ENCODE results near the gene NHSL2.
"Not testable (repeated sequence)": the region's sequence is repeated elsewhere in the genome, so short reads cannot be mapped to it uniquely, and the experiment has no call there.

Gene NHSL2

GRCh38 chrX:71941776-71942175 lies 31.1 kb downstream of the NHSL2 start:
- H3K4me1 ChIP-seq (ENCODE audit: insufficient read depth, low read length): peaks cover 64% of the 10 kb centered on the region
- H3K9me3 ChIP-seq (ENCODE audit: control insufficient read depth, insufficient read depth, low read length): no peaks in the 10 kb centered on the region
- no peak overlapping the region for H3K9ac ChIP-seq (ENCODE audit: low read depth, low read length)
- no peaks in the 10 kb centered on the region; the same call in 1 of the 2 replicates for H3K36me3 ChIP-seq (ENCODE audit: insufficient read depth, low read length)

DNA sequence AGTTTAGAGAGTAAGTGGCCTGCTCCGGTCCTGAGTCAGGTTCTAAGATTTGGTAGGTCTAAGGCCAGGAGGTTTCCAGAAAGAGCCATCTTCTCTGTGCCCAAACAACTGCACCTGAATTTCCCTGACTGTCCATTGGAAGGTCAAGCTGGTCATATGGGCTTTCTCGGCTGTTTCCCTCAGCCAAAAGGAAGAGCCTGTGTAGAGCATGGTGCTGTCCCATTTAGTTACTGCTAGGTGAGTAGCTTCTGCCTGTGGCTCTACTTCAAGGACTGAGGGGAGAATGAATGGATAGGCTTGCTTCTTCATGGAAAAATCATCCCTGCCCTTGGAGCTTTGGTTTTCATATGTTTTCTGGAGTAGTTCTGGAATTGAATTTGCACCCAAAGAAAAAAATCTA lies 33.7 kb downstream of the NHSL2 start:
- no peak overlapping the region for H3K9ac ChIP-seq (ENCODE audit: low read depth, low read length)
- H3K4me1 ChIP-seq (ENCODE audit: insufficient read depth, low read length): peaks cover 48% of the 10 kb centered on the region
- H3K36me3 ChIP-seq (ENCODE audit: insufficient read depth, low read length): no peaks in the 10 kb centered on the region

GRCh38 chrX:71945237-71945805 lies 34.7 kb downstream of the NHSL2 start:
- no peaks in the 10 kb centered on the region for H3K36me3 ChIP-seq (ENCODE audit: insufficient read depth, low read length)
- H3K4me1 ChIP-seq (ENCODE audit: insufficient read depth, low read length): peaks cover 55% of the 10 kb centered on the region
- H3K9ac ChIP-seq (ENCODE audit: low read depth, low read length): no peak overlapping the region
- H3K9me3 ChIP-seq (ENCODE audit: control insufficient read depth, insufficient read depth, low read length): no peaks in the 10 kb centered on the region

More for the DNA sequence above, 33.7 kb downstream of the NHSL2 start:
- no peaks in the 10 kb centered on the region for H3K9me3 ChIP-seq (ENCODE audit: control insufficient read depth, insufficient read depth, low read length)

DNA sequence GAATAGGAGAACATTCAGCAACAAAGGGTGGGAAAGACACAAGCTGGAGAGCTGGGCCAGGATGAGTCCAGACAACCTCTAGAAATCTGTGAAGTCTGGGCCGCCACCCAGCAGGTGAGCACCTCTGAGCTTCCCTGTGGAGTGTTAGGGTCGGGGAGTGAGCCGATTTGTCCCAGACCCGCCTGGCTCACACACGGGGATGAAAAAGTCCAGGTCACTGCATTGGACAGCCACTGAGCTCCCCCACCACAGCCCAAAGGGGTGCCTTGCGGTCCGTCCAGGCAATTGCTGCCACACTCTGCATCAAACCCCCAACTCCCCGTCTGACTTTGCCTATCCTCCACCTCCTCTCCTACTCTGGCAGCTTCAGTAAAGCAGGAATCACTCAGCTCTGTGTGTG lies 38.7 kb downstream of the NHSL2 start:
- H3K36me3 ChIP-seq (ENCODE audit: insufficient read depth, low read length): no peaks in the 10 kb centered on the region
- H3K9ac ChIP-seq (ENCODE audit: low read depth, low read length): no peak overlapping the region
- peaks cover 49% of the 10 kb centered on the region for H3K4me1 ChIP-seq (ENCODE audit: insufficient read depth, low read length)
- no peaks in the 10 kb centered on the region for H3K9me3 ChIP-seq (ENCODE audit: control insufficient read depth, insufficient read depth, low read length)

GRCh38 chrX:71949844-71950445 lies 39.3 kb downstream of the NHSL2 start:
- Histone ChIP-seq H3K4me1 (ENCODE audit: insufficient read depth, low read length) (peaks cover 55% of the 10 kb centered on the region), H3K9me3 (ENCODE audit: control insufficient read depth, insufficient read depth, low read length) (no peaks in the 10 kb centered on the region)

GRCh38 chrX:71953391-71953790 lies 42.7 kb downstream of the NHSL2 start:
- no peaks in the 10 kb centered on the region for H3K36me3 ChIP-seq (ENCODE audit: insufficient read depth, low read length)
- H3K9ac ChIP-seq (ENCODE audit: low read depth, low read length): no peak overlapping the region
- peaks cover 71% of the 10 kb centered on the region for H3K4me1 ChIP-seq (ENCODE audit: insufficient read depth, low read length)
- no peaks in the 10 kb centered on the region for H3K9me3 ChIP-seq (ENCODE audit: control insufficient read depth, insufficient read depth, low read length)

More at GRCh38 chrX:71949844-71950445, 39.3 kb downstream of the NHSL2 start:
- H3K36me3 ChIP-seq (ENCODE audit: insufficient read depth, low read length): no peaks in the 10 kb centered on the region
- no peak overlapping the region for H3K9ac ChIP-seq (ENCODE audit: low read depth, low read length)

GRCh38 chrX:71953946-71954345 lies 43.3 kb downstream of the NHSL2 start:
- H3K4me1 ChIP-seq (ENCODE audit: insufficient read depth, low read length): peaks cover 77% of the 10 kb centered on the region
- H3K36me3 ChIP-seq (ENCODE audit: insufficient read depth, low read length): no peaks in the 10 kb centered on the region
- H3K9me3 ChIP-seq (ENCODE audit: control insufficient read depth, insufficient read depth, low read length): no peaks in the 10 kb centered on the region
- no peak overlapping the region for H3K9ac ChIP-seq (ENCODE audit: low read depth, low read length)

DNA sequence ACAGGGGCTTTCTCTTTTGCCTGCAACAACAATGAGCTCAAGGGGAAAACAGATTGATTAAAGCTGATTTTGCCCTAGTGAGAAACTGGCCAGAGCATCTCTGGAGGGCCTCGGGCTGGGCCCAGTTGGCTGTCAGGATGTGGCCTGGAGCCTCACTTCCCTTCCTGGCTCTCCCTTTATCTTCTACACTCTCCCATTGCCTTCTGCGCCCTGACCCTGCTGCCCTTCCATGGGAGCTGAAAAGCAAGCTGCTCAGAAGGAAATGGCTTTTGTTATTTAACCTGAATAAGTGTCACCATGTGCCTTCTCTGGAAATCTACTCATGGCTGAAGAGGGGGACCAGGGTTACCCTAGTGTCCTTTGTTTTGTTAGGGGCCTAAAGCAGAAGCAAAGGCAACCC lies 43.8 kb downstream of the NHSL2 start:
- peaks cover 78% of the 10 kb centered on the region for H3K4me1 ChIP-seq (ENCODE audit: insufficient read depth, low read length)
- no peak overlapping the region for H3K9ac ChIP-seq (ENCODE audit: low read depth, low read length)
- H3K9me3 ChIP-seq (ENCODE audit: control insufficient read depth, insufficient read depth, low read length): no peaks in the 10 kb centered on the region
- no peaks in the 10 kb centered on the region for H3K36me3 ChIP-seq (ENCODE audit: insufficient read depth, low read length)

GRCh38 chrX:71955530-71956120 lies 45.0 kb downstream of the NHSL2 start:
- peaks cover 75% of the 10 kb centered on the region for H3K4me1 ChIP-seq (ENCODE audit: insufficient read depth, low read length)
- H3K9me3 ChIP-seq (ENCODE audit: control insufficient read depth, insufficient read depth, low read length): no peaks in the 10 kb centered on the region
- no peak overlapping the region for H3K9ac ChIP-seq (ENCODE audit: low read depth, low read length)
- H3K36me3 ChIP-seq (ENCODE audit: insufficient read depth, low read length): no peaks in the 10 kb centered on the region

GRCh38 chrX:71958281-71958675 lies 47.6 kb downstream of the NHSL2 start:
- Histone ChIP-seq H3K9ac (ENCODE audit: low read depth, low read length) (peak overlapping the region; percentile 19), H3K36me3 (ENCODE audit: insufficient read depth, low read length) (no peaks in the 10 kb centered on the region), H3K9me3 (ENCODE audit: control insufficient read depth, insufficient read depth, low read length) (no peaks in the 10 kb centered on the region), H3K4me1 (ENCODE audit: insufficient read depth, low read length) (peaks cover 55% of the 10 kb centered on the region)

GRCh38 chrX:71964184-71964583 lies 53.5 kb downstream of the NHSL2 start:
- H3K36me3 ChIP-seq (ENCODE audit: insufficient read depth, low read length): not testable (repeated sequence)

GRCh38 chrX:71974916-71975315 lies 64.3 kb downstream of the NHSL2 start:
- peaks cover 10% of the 10 kb centered on the region for H3K4me1 ChIP-seq (ENCODE audit: insufficient read depth, low read length)
- no peaks in the 10 kb centered on the region for H3K9me3 ChIP-seq (ENCODE audit: control insufficient read depth, insufficient read depth, low read length)
- no peaks in the 10 kb centered on the region for H3K36me3 ChIP-seq (ENCODE audit: insufficient read depth, low read length)
- H3K9ac ChIP-seq (ENCODE audit: low read depth, low read length): no peak overlapping the region

More at GRCh38 chrX:71964184-71964583, 53.5 kb downstream of the NHSL2 start:
- not testable (repeated sequence) for H3K9me3 ChIP-seq (ENCODE audit: control insufficient read depth, insufficient read depth, low read length); H3K9ac ChIP-seq (ENCODE audit: low read depth, low read length); H3K4me1 ChIP-seq (ENCODE audit: insufficient read depth, low read length)

GRCh38 chrX:71976753-71977152 lies 66.1 kb downstream of the NHSL2 start:
- Histone ChIP-seq H3K9me3 (ENCODE audit: control insufficient read depth, insufficient read depth, low read length) (no peaks in the 10 kb centered on the region), H3K4me1 (ENCODE audit: insufficient read depth, low read length) (peaks cover 10% of the 10 kb centered on the region), H3K9ac (ENCODE audit: low read depth, low read length) (no peak overlapping the region), H3K36me3 (ENCODE audit: insufficient read depth, low read length) (no peaks in the 10 kb centered on the region)

DNA sequence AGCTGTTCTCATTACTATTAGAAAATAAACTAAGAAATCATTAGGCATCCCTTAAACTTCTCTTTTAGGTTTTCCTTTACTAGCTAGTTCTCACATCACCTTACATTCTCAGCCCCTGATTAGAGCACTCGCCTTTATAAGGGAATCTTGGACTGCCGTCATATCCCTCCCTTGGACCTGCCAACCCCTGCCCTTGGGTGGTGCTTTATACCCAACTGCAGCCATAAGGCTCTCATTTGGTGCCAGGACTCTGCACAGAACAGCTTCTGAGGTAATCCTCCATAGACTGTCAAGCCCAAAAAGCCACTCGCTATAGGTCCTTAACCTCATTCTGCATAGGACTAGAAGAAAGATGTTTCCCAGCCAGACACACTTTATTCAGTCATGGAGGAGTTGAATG lies 67.5 kb downstream of the NHSL2 start:
- Histone ChIP-seq H3K4me1 (ENCODE audit: insufficient read depth, low read length) (peaks cover 5% of the 10 kb centered on the region), H3K9me3 (ENCODE audit: control insufficient read depth, insufficient read depth, low read length) (no peaks in the 10 kb centered on the region), H3K9ac (ENCODE audit: low read depth, low read length) (no peak overlapping the region), H3K36me3 (ENCODE audit: insufficient read depth, low read length) (no peaks in the 10 kb centered on the region)

GRCh38 chrX:71989768-71990426 lies 79.3 kb downstream of the NHSL2 start:
- Histone ChIP-seq H3K36me3 (ENCODE audit: insufficient read depth, low read length) (no peaks in the 10 kb centered on the region), H3K4me1 (ENCODE audit: insufficient read depth, low read length) (peaks cover 36% of the 10 kb centered on the region), H3K9me3 (ENCODE audit: control insufficient read depth, insufficient read depth, low read length) (peaks cover 3% of the 10 kb centered on the region), H3K9ac (ENCODE audit: low read depth, low read length) (no peak overlapping the region)
